HT-29 (cell line): ENCODE data around the gene CSMD2. TPM values are rescaled to one million over a fixed set of nuclear protein-coding genes. Genes with fewer than 3 reads are reported as not detected.
"Not testable (repeated sequence)": the region's sequence is repeated elsewhere in the genome, so short reads cannot be mapped to it uniquely, and the experiment has no call there.

Experiments used
- DNase-seq: peaks from one replicate; pipeline ENCODE4 v3.0.0-alpha.2; 2015; ENCODE audit warnings: low spot score
- total RNA-seq: library from RNA; depleted of rRNA; stranded (reverse); fragments of >200 nt; shearing (Covaris generic); gene quantifications from 2 replicates; pipeline ENCODE4 v1.2.3, GENCODE V29; 2014

CSMD2 gene
- total RNA-seq, 1 experiment from 2014 or later: not detected

GRCh38 chr1:34055818-34056217 is 109.2 kb downstream of the CSMD2 start:
- no peak for DNase-seq

- DNase-seq: no peak
These were observed 110.1 kb downstream of the CSMD2 start for GRCh38 chr1:34054920-34055319.

DNA sequence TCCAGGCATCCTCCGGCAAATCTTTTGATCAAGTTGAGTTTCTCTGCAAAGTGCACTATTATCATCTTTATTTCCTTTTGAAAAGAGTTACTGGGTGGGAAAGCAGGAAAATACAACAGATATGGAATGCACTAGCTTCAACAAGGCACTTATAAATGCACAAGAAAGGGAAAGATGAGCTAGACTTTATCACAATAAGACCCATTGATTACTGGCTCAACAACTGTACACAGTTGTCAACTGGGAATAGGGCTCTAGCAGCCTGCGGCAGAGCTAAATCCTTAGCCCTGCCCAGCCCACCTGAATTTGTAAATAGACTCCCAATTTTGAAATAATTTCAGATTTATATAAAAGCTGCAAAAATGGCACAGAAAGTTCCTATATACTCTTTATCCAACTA is 111.4 kb downstream of the CSMD2 start:
- DNase-seq: no peak

- no peak for DNase-seq
These were observed 112.5 kb downstream of the CSMD2 start for GRCh38 chr1:34052565-34052964.

GRCh38 chr1:34050709-34051485 is 114.1 kb downstream of the CSMD2 start:
- no peak for DNase-seq

GRCh38 chr1:34049994-34050393 is 115.0 kb downstream of the CSMD2 start:
- no peak for DNase-seq

GRCh38 chr1:34049477-34049876 is 115.6 kb downstream of the CSMD2 start:
- no peak for DNase-seq

DNA sequence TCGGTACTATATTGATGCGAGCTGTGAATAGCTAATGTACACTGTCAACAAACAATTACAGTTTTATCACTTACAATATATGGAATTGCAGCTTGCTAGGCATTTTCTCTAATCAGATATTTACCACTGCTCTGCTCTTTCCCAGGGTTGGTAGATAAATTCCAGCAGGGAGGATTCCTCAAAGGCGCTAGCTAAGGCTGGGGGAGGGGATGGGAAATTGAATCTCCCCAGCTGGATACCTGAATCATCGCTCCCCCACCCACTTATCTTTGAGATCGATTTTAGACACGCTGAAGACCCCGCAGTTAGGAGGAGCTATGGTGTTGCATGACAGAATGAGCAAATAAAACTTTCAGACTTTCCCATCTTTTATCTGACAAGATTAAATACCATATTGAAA is 127.2 kb downstream of the CSMD2 start:
- no peak for DNase-seq

DNA sequence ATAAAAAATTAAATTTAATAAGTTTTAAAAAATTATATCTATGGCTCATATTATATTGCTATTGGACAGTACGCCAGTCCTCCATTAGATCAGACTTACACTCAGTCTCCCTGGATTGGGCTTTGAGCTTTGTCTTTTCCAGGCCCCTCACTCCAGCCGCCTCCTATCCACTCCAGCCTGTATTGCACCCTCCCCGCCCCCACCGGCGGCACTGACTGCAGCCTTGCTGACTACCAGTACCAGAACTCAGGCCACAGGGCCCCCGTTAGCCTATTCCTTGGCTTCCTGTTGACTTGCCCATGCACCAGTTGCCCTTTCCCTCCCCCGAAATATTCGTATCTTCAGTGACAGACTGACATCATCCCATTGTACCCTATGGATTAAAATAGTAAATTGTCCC is 127.9 kb downstream of the CSMD2 start:
- DNase-seq: no peak

DNA sequence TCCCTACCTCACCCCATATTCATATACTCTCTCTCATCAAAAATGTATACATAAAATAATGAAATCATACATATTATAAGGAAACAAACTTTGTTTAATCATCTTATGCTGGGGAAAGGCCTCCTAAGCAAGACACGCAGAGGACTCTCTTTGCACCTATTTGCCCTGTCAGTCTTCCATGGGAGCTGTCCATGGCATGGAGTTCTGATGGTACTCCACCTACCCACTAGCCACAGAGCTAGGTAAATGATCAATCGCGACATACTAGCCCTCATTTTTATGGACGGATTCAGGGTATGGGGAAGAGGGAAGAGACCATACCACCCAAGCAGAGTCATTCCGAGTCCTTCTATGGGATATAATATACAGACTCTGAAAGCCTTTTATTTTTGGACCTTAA is 131.0 kb downstream of the CSMD2 start:
- DNase-seq: no peak

- no peak for DNase-seq
These were observed 135.1 kb downstream of the CSMD2 start for GRCh38 chr1:34029954-34030353.

GRCh38 chr1:34029515-34029914 is 135.5 kb downstream of the CSMD2 start:
- DNase-seq: no peak

- DNase-seq: no peak
These were observed 136.5 kb downstream of the CSMD2 start for GRCh38 chr1:34028381-34029055.

DNA sequence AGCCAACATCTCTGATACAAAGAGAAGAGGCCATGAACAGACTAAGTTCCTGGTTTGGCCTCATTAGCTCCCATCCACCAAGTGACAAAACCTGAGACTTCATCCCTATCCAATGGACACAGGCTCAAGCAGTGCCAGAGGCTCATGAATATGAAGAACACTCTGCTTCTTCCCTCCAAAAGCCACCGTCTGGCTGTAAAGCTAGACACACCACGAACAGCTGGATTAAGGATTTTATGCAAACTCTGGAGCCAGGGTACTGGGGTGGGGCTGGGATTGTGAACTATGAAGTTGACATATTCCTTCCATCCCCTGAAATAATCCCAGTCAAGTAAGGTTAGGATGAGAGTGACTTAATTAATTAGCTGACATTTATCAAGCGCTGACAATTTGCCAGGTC is 139.4 kb downstream of the CSMD2 start:
- DNase-seq: no peak

DNA sequence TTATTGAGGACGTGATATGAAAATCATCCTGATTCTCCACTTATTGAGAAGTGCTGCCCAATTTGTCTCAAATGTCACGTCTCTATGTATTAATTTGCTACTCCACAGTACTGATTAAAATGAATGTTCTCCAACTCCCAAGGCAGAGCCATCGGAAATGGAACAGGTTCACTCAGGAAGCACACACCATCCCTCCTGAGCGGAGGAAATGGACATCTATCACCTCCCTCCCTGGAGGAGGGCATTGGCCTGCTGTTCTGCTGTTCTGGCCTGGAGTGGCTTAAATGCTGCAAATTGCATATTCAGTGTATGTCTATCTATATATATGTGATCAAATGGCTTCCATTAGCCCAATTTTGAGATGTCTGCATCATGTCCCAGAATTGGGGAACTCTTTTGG is 140.5 kb downstream of the CSMD2 start:
- DNase-seq: no peak

DNA sequence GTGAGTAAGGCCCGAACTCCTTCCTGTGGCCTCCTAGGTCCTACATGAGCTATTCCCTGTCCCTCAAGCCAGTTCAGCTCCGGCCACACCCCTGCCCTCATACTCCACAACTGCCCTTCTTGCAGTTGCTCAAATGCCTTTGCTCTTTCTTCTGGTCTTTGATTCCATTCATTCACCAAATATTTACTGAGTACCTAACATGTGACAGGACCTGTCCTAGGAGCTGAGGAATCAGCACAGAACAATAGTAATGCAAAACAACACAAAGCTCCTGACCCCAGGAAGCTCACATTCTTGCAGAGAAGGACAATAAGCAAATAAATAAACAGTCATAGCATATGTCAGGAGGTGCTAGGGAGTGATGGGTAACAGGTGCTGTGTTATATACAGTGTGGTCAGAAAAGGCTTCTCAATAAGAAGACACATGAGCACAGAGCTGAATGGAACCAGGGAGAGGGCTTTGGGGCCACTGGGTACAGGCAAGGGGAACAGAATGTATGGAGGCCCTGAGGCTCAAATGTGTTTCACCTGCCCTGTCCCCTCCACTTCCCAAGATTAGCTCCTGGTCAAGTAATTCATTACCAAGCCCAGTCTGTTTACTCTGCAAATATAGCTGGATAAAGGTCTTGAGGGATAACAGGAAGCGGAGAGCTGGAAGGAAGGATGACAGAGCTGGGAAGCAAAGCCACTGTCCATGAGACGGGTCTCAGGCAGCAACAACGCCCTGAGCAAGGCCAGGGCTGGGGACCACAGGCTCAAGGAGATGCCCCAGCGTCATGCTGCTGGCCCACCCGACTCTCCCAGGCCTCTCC is 145.1 kb downstream of the CSMD2 start:
- no peak for DNase-seq

DNA sequence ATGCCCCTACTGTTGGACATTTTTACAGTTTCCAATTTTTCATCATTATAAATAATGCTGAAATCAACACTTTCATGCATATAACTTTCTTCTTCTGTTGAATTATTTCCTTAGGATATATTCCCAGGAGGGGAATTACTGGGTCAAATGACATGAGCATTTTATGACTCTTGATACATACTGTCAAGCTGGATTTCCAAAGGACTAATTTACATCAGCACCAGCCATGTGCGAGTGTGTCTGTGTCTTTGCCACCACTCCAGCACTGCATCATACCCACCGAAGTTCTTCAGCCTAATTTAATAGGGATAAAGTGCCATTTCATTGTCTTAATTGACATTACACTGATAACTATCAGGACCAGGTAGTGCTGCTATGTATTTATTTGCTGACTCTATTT is 146.7 kb downstream of the CSMD2 start:
- DNase-seq: no peak

- not testable (repeated sequence) for DNase-seq
These were observed 148.7 kb downstream of the CSMD2 start for GRCh38 chr1:34016281-34016680.

DNA sequence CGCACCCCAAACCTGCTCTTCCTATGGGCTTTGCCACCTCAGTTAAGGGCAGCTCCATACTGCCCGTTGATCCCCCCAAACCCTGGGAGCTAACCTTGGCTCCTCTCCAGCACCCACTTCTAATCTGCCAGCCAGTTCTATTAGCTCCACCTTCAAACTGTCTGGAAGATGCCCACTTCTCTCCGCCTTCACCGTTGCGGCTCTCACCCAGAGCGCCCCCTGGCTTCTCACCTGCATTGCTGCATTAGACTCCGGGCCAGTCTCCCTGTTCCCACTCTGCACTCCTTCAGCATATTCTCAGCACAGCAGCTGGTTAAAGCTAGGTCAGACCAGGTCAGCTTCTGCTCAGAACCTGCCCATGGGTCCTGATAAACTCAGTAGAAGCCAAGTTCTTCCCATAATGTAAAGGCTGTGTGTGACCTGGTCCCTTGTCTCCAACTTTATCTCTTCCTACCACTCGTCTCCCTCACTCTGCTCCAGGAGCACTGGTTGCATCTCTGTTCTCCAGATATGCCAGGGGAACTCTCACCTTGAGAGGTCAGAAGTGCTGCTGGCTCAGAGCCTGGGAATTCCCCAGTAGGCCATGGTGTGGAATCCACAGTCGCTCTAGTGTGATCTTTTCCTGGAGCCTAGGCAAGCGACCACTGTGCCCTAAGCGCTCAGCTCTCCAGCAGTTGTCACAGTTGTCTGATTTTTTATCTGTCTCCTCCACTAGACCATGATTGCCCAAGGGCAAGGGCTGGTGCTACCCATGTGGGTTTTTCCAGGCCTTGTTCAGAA is 150.9 kb downstream of the CSMD2 start:
- peak; percentile 25 for DNase-seq

- no peak for DNase-seq
These were observed 151.9 kb downstream of the CSMD2 start for GRCh38 chr1:34013136-34013535.

GRCh38 chr1:34009340-34009985 is 155.6 kb downstream of the CSMD2 start:
- DNase-seq: no peak
